Frontal cortex (tissue), 4 donors: ENCODE data around the gene AKNAD1. TPM values are rescaled to one million over a fixed set of nuclear protein-coding genes. Genes with fewer than 3 reads are reported as not detected.
"Not testable (repeated sequence)": the region's sequence is repeated elsewhere in the genome, so short reads cannot be mapped to it uniquely, and the experiment has no call there.

ENCODE experiments used
- DNase-seq, 2 donors: peaks; one replicate each; pipeline ENCODE4 v3.0.0; 2012; ENCODE audit warnings: low spot score in 2 of 2
- FAIRE-seq: peaks from 2 replicates; lab custom pipeline; 2012; peaks lifted over from hg19 to GRCh38; lab: Jason Lieb, UNC
- total RNA-seq: library from RNA; depleted of rRNA; stranded (reverse); fragments of >200 nt; gene quantifications from one replicate; pipeline ENCODE4 v1.2.3, GENCODE V29; 2014
- donor health status: control.
- donor health status: control.
- donor health status: control.

The AKNAD1 gene
- total RNA-seq, 1 donor from 2014 or later: 5.3 TPM

DNA sequence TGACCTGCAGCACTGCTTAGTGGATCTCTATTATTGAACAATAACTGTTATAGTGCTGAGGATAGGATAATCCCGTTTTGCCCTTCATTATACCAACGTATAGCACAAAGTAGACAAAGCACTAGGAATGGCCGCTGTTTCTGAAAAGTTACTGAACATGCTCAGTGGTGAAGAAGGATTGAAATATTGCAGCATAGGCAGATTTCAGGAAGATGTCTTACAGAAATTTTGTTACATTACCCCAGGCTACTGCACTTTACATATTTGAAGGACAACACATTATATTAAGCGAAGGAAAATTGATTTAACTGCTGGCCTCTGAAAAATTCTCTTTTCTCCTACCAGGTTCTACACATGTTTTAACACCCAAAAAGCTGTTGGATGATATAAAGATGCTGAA, 48.5 kb downstream of the AKNAD1 start:
- DNase-seq (no peak), FAIRE-seq (no peak)

DNA sequence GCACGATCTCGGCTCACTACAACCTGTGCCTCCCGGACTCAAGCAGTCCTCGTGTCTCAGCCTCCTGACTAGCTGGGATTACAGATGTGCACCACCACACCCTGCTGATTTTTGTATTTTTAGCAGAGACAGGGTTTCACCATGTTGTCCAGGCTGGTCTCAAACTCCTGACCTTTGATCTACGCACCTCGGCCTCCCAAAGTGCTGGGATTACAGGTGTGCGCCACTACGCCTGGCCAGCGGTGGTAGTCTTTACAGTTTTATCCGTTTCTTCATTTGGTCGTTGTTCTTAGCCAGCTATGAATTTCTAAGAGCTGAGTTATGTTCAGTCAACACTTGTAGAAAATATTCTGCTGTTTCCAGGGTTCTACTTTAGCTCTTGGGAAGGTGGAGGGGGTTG, 53.3 kb downstream of the AKNAD1 start:
- DNase-seq (no peak), FAIRE-seq (no peak)

DNA sequence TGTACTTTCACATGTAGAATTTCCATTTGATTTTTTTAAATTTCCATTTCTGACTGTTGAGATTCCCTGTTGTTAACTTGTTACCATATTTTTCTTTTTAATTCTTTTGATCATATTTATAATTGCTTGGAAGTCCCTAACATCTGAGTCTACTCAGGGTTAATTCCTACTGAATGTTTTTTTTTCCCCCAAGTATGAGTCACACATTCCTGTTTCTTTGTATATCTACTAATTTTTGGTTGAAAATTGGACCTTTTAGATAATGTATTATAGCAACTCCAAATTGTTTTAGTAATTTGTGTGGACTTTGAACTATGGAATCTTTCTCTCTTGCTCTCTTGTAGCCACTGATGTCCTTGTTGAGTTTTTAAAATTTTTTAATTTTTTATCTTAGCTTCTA, 55.8 kb downstream of the AKNAD1 start:
- FAIRE-seq: no peak

DNA sequence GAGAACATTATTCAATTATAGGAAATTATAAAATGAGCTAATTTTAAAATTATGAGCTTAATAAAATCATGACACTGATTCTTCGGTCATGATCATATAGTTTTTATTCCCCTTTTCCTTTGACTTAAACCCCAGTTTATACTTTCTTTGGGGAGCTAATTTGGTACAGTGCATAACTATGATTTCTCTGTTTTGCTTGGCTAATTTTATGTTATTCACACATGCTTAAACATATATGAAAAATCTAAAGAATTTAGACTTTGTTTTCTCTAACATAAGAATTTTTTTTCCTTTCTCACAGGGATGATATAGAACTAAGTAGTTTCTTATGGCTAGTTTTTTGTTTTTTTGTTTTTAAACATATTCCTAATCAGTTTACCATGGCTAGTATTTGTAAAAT, 57.9 kb downstream of the AKNAD1 start:
- DNase-seq (no peak), FAIRE-seq (no peak)

More for the DNA sequence above, 55.8 kb downstream of the AKNAD1 start:
- DNase-seq: no peak

DNA sequence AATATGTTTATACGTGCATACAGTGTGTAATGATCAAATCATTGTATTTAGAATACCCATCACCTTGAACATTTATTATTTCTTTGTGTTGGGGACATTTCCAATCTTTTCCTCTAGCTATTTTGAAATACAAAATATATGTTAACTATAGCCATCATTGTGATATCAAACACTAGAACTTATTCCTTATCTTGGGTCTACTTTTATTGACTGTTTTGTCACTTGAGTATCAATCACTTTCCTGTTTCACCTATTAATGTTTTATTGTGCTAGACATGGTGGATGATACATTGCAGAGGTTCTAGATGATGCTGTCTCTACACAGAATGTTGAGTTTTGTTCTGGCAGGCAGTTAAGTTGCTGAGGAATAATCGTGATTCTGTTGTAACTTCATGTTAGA, 64.5 kb downstream of the AKNAD1 start:
- DNase-seq (no peak), FAIRE-seq (no peak)

DNA sequence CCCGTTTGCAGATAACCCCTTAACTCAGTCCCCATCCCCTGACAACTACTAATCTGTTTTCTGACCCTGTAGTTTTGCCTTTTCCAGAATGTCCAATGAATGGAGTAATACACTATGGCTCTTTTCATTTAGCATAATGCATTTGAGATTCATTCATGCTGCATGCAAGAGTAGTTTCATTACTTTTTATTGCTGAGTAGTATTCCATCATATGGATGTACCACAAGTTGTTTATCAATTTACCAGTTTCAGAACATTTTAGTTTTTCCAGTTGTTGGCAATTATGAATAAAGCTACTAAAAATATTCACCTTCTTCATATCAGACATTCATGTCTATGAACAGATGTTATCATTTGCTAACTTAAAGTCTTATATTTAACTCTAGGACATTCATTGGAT, 65.1 kb downstream of the AKNAD1 start:
- no peak for DNase-seq
- FAIRE-seq: no peak

DNA sequence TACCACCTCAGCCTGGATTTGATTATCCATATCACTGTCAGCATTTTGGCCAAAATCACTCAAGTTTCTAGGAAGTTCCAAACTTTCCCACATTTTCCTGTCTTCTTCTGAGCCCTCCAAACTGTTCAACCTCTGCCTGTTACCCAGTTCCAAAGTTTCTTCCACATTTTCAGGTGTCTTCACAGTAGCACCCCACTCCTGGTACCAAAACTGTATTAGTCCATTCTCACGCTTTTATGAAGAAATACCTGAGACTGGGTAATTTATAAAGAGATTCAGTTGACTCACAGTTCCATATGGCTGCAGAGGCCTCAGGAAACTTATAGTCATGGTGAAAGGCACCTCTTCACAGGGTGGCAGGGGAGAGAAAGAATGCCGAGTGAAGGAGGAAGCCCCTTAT, 71.0 kb downstream of the AKNAD1 start:
- no peak for FAIRE-seq
- no peak for DNase-seq

DNA sequence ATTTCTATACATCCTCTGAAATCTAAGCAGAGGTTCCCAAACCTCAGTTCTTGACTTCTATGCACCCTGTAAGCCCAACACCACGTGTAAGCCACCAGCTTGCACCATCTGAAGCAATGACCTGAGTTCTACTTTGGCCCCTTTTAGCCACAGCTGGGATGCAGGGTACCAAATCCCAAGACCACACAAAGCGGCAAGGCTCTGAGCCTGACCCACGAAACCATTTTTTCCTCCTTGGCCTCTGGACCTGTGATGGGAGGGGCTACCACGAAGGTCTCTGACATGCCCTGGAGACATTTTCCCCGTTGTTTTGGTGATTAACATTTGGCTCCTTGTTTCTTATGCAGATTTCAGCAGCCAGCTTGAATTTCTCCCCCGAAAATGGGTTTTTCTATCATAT, 71.6 kb downstream of the AKNAD1 start:
- no peak for DNase-seq
- FAIRE-seq: no peak

DNA sequence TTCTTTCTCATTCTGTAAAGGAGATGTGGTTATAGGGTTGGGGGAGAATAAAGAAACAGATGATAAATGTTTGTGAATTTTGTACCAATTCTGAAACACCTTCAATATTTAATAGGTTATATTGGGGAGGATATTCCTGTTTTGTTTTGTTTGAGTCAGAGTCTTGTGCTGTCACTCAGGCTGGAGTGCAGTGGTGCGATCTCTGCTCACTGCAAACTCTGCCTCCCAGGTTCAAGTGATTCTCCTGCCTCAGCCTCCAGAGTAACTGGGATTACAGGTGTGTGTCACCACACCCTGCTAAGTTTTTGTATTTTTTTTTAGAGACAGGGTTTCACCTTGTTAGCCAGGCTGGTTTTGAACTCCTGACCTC, 75.3 kb downstream of the AKNAD1 start:
- not testable (repeated sequence) for FAIRE-seq, DNase-seq

DNA sequence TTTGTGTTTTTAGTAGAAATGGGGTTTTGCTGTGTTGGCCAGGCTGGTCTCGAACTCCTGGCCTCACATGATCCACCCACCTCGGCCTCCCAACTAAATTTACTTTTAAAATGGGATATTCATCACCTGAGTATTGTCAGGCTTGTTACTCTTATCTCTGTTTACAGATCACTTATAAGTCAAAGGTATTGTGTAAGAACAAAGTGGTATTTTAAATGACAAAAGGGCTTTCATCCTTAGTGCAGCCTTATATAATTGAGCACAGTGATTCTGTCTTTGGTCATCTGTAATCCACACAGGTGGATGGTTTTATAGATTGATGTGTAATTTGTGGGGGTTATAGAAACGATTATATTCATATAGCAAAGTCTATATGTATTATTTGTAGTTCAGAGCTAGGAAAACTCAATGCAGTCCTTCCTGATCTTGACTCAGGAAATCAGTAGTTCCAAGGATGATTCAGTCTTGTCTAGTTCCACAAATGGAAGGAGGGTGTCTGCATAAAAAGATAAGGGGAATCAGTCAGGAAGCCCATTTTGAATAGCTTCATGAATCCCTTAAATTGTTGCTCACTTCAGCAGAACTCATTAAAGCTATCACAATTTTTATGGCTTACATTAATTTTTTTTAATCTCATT, 75.8 kb downstream of the AKNAD1 start:
- DNase-seq: no peak
- no peak for FAIRE-seq

DNA sequence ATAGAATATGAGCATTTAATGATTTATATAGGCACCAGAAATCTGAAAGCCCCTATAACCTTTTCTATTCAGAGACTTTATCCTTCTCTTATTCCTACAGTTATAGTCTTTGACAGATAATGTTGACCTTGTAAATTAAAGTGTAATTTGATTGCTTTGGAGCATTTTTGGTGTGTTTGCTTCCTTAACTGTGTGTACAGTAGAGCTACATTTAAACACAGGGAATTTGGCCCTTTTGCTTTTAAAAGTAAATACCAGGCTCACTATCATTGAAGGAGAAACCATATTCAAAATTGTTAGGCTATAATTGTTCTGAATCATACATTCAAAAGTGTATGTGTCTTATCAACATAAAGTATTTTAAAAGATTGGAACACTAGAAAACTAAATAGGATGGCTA, 77.4 kb downstream of the AKNAD1 start:
- no peak for FAIRE-seq
- DNase-seq: no peak

DNA sequence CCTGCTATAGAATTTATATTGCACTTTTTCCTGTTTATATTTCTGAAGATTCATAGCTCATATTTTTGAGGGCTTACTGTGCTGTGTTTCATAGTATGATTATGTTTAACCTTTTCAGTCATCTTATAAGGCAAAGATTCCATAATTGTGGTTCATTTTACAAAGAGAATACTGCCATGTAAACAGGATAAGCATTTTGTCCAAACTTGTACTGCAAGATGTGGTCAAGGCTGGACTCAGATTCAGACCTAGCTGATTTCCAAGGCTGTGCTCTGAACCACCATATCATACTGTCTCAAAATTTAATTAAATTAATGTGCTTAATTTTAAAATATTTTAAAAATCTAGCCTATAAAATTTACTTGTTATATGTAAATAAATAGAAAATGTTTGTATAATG, 79.1 kb downstream of the AKNAD1 start:
- DNase-seq: no peak
- no peak for FAIRE-seq

DNA sequence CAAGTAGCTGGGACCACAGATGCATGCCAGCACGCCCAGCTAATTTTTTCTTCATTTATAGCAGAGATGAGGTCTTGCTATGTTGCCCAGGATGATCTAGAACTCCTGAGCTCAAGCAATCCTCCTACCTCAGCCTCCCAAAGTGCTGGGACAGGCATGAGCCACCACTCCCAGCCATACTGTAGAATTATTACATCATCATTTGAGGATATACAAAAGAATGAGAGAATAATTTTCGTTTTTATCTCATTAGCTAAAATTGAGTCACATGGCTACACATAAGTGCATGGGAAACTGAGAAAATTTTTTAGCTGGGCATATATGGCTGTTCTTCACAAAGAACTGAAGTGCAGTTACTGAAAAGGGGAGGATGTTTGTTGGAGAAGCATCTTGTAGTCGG, 89.2 kb downstream of the AKNAD1 start:
- DNase-seq: no peak
- FAIRE-seq: no peak

DNA sequence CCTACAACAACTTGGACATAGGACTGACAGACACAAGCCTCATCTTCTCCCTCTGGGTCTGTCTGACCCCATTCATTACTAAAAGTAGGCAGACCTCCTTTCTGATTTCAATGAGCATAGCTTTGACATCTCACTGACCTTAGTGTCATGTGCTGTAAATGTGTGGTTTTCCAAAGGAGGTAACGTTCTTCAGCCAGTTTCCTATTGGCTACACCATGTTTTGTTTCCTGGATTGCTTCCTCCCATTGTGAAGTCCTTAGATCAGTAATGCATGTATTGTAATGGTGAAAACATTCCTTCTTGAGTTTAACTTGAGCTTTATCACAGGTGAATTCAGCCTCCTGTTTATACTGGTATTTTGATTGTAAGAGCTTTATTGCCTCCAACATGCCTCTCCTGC, 89.8 kb downstream of the AKNAD1 start:
- FAIRE-seq (no peak), DNase-seq (no peak)

Other genes with a start within 250 kb of the AKNAD1 start
- 35.5 TPM for gene HENMT1, start 196.0 kb downstream of the AKNAD1 start, total RNA-seq
- 20.8 TPM for gene PRPF38B, start 164.8 kb downstream of the AKNAD1 start, total RNA-seq
- gene FNDC7, start 144.2 kb downstream of the AKNAD1 start, total RNA-seq: under 0.01 TPM
- 31.0 TPM for gene STXBP3, start 110.4 kb downstream of the AKNAD1 start, total RNA-seq
- 64.8 TPM for gene GPSM2, start 19.9 kb upstream of the AKNAD1 start, total RNA-seq
- gene CLCC1, start 106.4 kb upstream of the AKNAD1 start, total RNA-seq: 28.1 TPM
- gene WDR47, start 185.0 kb upstream of the AKNAD1 start, total RNA-seq: 277 TPM
- 74.6 TPM for gene TAF13, start 218.9 kb upstream of the AKNAD1 start, total RNA-seq
- 44.4 TPM for gene TMEM167B, start 233.7 kb upstream of the AKNAD1 start, total RNA-seq